Fibroblast of pulmonary artery (primary cell): Measurements from ENCODE around the gene MED12.

Experiments used
- DNase-seq: peaks from one replicate; pipeline ENCODE4 v3.0.0-alpha.2; 2010; ENCODE audit warnings: low read depth
- H3K4me3 ChIP-seq: replicated peaks from 2 replicates; pipeline ENCODE4 v1.5.1; 2011; ENCODE audit warnings: low read depth, mild to moderate bottlenecking, control low read depth, low read length, moderate library complexity
- TF ChIP-seq, protein P1 (sequence below): IDR thresholded peaks from 2 replicates; pipeline ENCODE4 v1.5.1; 2011; ENCODE audit warnings: mild to moderate bottlenecking, control low read depth, low read length, inconsistent platforms; ENCODE audit errors: missing control alignments

Gene MED12

GRCh38 chrX:71107245-71107644 lies 11.2 kb upstream of the MED12 start:
- TF ChIP-seq, protein P1, sequence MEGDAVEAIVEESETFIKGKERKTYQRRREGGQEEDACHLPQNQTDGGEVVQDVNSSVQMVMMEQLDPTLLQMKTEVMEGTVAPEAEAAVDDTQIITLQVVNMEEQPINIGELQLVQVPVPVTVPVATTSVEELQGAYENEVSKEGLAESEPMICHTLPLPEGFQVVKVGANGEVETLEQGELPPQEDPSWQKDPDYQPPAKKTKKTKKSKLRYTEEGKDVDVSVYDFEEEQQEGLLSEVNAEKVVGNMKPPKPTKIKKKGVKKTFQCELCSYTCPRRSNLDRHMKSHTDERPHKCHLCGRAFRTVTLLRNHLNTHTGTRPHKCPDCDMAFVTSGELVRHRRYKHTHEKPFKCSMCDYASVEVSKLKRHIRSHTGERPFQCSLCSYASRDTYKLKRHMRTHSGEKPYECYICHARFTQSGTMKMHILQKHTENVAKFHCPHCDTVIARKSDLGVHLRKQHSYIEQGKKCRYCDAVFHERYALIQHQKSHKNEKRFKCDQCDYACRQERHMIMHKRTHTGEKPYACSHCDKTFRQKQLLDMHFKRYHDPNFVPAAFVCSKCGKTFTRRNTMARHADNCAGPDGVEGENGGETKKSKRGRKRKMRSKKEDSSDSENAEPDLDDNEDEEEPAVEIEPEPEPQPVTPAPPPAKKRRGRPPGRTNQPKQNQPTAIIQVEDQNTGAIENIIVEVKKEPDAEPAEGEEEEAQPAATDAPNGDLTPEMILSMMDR, result no peak
- no peak for DNase-seq
- H3K4me3 ChIP-seq, result no peak overlapping the region

DNA sequence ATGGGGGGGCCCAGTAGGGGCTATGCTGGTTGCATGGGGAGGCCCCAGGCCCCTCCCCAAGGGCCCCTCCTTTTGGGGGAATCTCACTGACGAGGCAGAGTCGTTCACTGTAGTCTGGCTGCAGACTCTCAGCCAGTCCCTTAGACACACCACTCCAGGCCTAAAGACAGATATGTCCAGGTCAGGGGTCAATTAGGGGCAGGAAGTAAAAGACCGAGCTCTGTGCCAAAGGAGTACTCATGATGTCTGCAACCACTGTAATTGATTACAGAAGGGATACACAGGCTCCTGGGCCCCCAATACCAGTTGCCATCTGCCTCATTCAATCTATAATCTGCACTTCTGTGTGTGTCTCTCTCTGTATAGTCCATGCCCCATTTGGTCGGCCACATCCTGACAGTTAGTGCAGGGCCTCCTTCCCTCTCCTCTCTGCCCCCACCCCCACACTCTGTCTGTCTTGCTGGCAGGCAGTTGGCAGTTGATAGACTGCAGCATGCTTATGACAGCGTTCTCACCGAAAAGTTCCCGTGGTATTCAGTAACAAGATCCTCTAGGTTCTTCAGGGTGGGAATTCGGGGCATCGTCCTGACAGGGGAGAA lies 10.5 kb upstream of the MED12 start:
- no peak overlapping the region for H3K4me3 ChIP-seq
- DNase-seq, result no peak
- TF ChIP-seq, protein P1, result no peak

GRCh38 chrX:71109051-71109450 lies 9.3 kb upstream of the MED12 start:
- H3K4me3 ChIP-seq, result no peak overlapping the region
- DNase-seq, result no peak
- TF ChIP-seq, protein P1, result no peak

DNA sequence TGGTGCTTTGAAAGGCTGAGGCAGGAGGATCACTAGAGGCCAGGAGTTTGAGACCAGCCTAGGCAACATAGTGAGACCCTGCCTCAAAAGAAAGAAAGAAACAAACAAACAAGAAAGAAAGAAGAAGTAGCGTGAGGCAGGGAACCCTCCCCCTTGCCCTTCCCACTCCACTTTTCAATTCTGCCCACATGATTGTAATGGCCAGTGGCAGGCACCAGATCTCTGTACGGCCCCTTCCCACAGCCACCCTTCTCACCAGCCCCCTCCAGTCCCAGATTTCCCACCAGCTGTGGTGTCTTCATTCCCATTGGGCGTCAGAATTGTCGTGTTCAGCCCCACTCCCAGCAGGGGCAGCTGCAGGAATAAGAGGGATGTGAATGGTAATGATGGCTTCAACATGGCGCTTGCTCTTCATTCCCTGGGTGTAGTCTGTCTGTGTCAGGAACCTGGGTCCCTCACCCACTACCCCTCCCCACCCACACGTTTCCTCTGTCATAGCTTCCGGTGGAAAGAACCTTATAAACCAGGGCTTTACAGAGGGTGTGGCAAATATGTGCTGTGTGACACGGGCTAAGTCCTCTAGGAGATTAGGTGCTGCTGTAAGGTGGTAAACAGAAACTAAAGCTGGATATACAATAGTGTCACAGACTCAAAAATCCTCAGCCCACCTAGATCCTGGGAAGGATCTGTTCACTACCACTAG lies 7.1 kb upstream of the MED12 start, which contains the start of gene IL2RG:
Gene IL2RG (minus strand): TSS at position 437 of the 703 bp plus-strand sequence. CDS start 38 bp downstream, at position 399.
- TF ChIP-seq, protein P1, result no peak
- no peak within 1 kb of the TSS for H3K4me3 ChIP-seq
- no peak for DNase-seq

GRCh38 chrX:71111921-71112431 lies 6.4 kb upstream of the MED12 start:
- DNase-seq, result no peak
- H3K4me3 ChIP-seq, result no peak overlapping the region

DNA sequence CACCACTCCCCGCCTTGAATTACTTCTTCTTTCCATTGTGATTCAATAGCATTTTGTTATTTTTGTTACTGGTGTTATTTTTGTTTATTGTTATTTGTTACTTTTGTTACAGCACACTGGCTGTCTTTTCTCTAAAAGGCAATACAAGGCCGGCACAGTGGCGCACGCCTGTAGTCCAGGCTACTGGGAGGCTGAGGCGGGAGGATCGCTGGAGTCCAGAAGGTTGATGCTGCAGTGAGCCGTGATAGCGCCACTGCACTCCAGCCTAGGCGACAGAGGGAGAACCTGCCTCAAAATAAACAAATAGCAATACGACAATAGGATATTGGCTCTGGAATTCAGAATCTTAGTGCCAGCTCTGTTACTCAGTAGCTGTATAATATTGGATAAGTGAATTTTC lies 1.0 kb upstream of the MED12 start:
- TF ChIP-seq, protein P1, result no peak
- no peak for DNase-seq
- no peak overlapping the region for H3K4me3 ChIP-seq

More at GRCh38 chrX:71111921-71112431, 6.4 kb upstream of the MED12 start:
- TF ChIP-seq, protein P1, result no peak
